Spleen (tissue), 7 donors: Measurements from ENCODE around the gene FOXL3.

Source experiments
- CTCF ChIP-seq, 11 experiments: fragments of 200-600 bp in 7 of 11; fragments of 450-650 bp in 4 of 11; sonication (generic) in 4 of 11; IDR thresholded peaks in 8 of 11; conservative IDR thresholded peaks in 3 of 11; 1 replicate in 7 of 11; 2 replicates in 4 of 11; pipeline versions ENCODE4 v1.4.0 to v1.8.0; 2016 to 2021; ENCODE audit warnings: antibody characterized with exemption in 11 of 11, inconsistent platforms in 4 of 11, mild to moderate bottlenecking in 1 of 11
- POLR2AphosphoS5 ChIP-seq, 3 donors: sonication (generic); formaldehyde crosslinking; IDR thresholded peaks; one replicate each; pipeline ENCODE4 v1.5.1; 2017; ENCODE audit warnings: antibody characterized with exemption in 3 of 3
- donor health status: DM: no; HTN: no; CAD: no; lungs with moderate emphysema.
- donor health status: DM: no; HTN: no; CAD: no.
- donor health status: DM: no; HTN: no; CAD: no.

- TF ChIP-seq CTCF (IDR thresholded peaks at IDR 0.05 in 8 of 11, conservative IDR thresholded peaks at IDR 0.05 in 3 of 11) (no peak), POLR2AphosphoS5 (IDR thresholded peaks at IDR 0.05) (no peak)
Observed at GRCh38 chr7:250523-250922, 39.4 kb upstream of the FOXL3 start.
